WTC11 (cell line): ENCODE measurements around the gene SH3GL2.

Source experiments
- CBFB ChIP-seq: sonication (generic); formaldehyde crosslinking; IDR thresholded peaks from 2 replicates; pipeline ENCODE4 v1.8.1; 2022; ENCODE audit warnings: mild to moderate bottlenecking, low read depth, missing genetic modification reagents
- ETV6 ChIP-seq: sonication (generic); formaldehyde crosslinking; IDR thresholded peaks from 2 replicates; pipeline ENCODE4 v1.8.1; 2022; ENCODE audit warnings: mild to moderate bottlenecking, missing genetic modification reagents
- FOXJ3 ChIP-seq: sonication (generic); formaldehyde crosslinking; IDR thresholded peaks from 2 replicates; pipeline ENCODE4 v1.9.0; 2021; ENCODE audit warnings: missing genetic modification reagents, mild to moderate bottlenecking, borderline replicate concordance
- NR1H2 ChIP-seq: sonication (generic); formaldehyde crosslinking; IDR thresholded peaks from 2 replicates; pipeline ENCODE4 v1.9.0; 2021; ENCODE audit warnings: mild to moderate bottlenecking, moderate library complexity, missing genetic modification reagents
- SOX15 ChIP-seq: fragments of 250-450 bp; sonication (Bioruptor Pico); IDR thresholded peaks from 2 replicates; pipeline ENCODE4 v1.9.0; 2021; ENCODE audit warnings: mild to moderate bottlenecking
- TEAD4 ChIP-seq: sonication (generic); formaldehyde crosslinking; IDR thresholded peaks from 2 replicates; pipeline ENCODE4 v1.8.0; 2022; ENCODE audit warnings: mild to moderate bottlenecking, missing genetic modification reagents
- ZNF232 ChIP-seq: sonication (generic); formaldehyde crosslinking; IDR thresholded peaks from 2 replicates; pipeline ENCODE4 v1.8.0; 2022; ENCODE audit warnings: mild to moderate bottlenecking, missing genetic modification reagents
- TF ChIP-seq, protein P1 (sequence below): fragments of 200-600 bp; IDR thresholded peaks from 2 replicates; pipeline ENCODE4 v1.8.0; 2022; ENCODE audit warnings: antibody characterized with exemption
- TF ChIP-seq, protein P2 (sequence below): sonication (generic); formaldehyde crosslinking; IDR thresholded peaks from 2 replicates; pipeline ENCODE4 v1.8.1; 2023; ENCODE audit warnings: mild to moderate bottlenecking, missing genetic modification reagents, moderate library complexity

DNA sequence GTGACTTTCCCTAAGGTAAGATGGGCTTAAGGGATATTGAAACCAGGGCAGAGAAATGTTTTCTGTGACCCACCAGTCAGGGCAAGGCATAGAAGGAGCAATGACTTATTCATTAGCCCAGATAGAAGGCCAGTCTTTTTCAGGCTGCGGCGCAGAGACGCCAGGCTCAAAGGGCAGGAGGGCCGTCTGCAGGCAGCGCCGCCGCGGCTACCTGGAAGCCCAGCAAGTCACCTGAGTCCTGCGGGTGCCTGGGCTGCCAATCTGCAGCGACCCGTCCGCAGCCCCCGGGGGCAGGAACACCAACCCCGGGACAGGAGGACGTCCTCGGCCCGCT, 322 bp upstream of the SH3GL2 start:
- TF ChIP-seq, protein P1, sequence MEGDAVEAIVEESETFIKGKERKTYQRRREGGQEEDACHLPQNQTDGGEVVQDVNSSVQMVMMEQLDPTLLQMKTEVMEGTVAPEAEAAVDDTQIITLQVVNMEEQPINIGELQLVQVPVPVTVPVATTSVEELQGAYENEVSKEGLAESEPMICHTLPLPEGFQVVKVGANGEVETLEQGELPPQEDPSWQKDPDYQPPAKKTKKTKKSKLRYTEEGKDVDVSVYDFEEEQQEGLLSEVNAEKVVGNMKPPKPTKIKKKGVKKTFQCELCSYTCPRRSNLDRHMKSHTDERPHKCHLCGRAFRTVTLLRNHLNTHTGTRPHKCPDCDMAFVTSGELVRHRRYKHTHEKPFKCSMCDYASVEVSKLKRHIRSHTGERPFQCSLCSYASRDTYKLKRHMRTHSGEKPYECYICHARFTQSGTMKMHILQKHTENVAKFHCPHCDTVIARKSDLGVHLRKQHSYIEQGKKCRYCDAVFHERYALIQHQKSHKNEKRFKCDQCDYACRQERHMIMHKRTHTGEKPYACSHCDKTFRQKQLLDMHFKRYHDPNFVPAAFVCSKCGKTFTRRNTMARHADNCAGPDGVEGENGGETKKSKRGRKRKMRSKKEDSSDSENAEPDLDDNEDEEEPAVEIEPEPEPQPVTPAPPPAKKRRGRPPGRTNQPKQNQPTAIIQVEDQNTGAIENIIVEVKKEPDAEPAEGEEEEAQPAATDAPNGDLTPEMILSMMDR = no peak
- no peak for TF ChIP-seq ZNF232 (CRISPR knock-in tag)
- TF ChIP-seq NR1H2 (CRISPR knock-in tag) = no peak
- TF ChIP-seq, protein P2, sequence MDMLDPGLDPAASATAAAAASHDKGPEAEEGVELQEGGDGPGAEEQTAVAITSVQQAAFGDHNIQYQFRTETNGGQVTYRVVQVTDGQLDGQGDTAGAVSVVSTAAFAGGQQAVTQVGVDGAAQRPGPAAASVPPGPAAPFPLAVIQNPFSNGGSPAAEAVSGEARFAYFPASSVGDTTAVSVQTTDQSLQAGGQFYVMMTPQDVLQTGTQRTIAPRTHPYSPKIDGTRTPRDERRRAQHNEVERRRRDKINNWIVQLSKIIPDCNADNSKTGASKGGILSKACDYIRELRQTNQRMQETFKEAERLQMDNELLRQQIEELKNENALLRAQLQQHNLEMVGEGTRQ (CRISPR knock-in tag) = no peak
- TF ChIP-seq SOX15 (CRISPR knock-in tag) = no peak
- no peak for TF ChIP-seq CBFB
- no peak for TF ChIP-seq FOXJ3 (CRISPR knock-in tag)
- TF ChIP-seq ETV6 (CRISPR knock-in tag) = no peak
- TF ChIP-seq TEAD4 = no peak
